ENCODE data around the gene PPM1M.

PPM1M gene

GRCh38 chr3:52299247-52299878 is 53.8 kb downstream of the PPM1M start:
- FAIRE-seq: no peak
